COLO829 (cell line): Measurements from ENCODE around the gene GABPA.
"Not testable (repeated sequence)": the region's sequence is repeated elsewhere in the genome, so short reads cannot be mapped to it uniquely, and the experiment has no call there.

Source experiments
- DNase-seq: peaks from one replicate; pipeline ENCODE4 v3.0.0; 2012; ENCODE audit warnings: low spot score

GABPA gene

GRCh38 chr21:25742900-25743299 is 8.1 kb downstream of the GABPA start:
- no peak for DNase-seq

DNA sequence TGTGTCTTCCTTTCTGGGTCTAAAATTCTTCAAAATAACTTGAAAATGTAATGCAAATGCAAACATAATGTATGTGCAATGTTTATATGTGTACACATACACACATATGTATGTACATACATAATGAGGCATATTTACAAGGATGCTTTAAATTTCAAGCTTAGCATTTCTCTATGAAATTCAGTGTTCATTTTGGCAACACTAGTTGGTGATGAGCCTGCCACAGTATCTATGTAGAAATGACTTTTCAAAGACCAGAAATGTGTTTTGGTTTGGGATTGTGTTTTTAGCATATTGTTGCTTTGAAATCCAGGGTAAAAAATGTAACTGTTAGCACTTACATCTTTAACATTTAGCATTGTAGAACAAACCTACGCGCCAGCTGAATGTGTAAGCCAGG is 10.1 kb downstream of the GABPA start:
- no peak for DNase-seq

DNA sequence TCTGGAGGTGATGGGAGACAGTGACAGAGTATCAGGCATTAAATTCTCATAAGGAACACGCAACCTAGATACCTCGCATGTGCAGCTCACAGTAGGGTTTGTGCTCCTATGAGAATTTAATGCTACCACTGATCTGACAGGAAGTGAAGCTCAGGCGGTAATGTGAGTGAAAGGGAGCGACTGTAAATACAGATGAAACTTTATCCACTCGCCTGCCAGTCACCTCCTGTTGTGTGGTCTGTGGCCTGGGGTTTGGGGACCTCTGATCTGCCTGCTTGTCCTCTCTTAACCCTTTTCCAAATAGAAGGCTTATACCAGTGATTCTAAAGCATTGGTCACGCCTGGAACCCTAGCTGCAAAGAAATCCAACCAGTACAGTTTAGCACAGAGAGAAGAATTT is 15.3 kb downstream of the GABPA start:
- no peak for DNase-seq

DNA sequence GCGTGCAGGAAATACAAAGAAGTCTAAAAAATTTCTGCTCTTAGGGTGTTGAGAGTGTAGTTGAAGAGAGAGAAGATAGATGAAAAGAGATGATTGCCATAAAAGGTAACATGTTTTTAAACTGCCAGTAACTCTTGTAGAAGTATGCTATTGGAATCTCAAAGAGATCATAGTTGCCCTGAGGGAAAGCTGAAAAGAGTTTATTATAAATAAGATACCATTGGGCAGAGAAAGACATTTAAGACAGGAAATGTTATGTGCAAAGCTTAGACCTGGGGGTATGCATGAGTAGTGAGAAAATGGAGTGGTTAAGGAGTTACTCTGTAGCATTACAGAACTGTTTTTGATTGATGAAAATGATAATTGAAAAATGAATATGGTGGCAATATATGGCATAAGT is 17.6 kb downstream of the GABPA start:
- no peak for DNase-seq

- no peak for DNase-seq
Observed at GRCh38 chr21:25756190-25756932, 21.6 kb downstream of the GABPA start.

- no peak for DNase-seq
Observed at GRCh38 chr21:25757531-25757930, 22.8 kb downstream of the GABPA start.

GRCh38 chr21:25759573-25759972 is 24.8 kb downstream of the GABPA start:
- no peak for DNase-seq

- DNase-seq, result no peak
Observed at GRCh38 chr21:25760061-25760460, 25.3 kb downstream of the GABPA start.

DNA sequence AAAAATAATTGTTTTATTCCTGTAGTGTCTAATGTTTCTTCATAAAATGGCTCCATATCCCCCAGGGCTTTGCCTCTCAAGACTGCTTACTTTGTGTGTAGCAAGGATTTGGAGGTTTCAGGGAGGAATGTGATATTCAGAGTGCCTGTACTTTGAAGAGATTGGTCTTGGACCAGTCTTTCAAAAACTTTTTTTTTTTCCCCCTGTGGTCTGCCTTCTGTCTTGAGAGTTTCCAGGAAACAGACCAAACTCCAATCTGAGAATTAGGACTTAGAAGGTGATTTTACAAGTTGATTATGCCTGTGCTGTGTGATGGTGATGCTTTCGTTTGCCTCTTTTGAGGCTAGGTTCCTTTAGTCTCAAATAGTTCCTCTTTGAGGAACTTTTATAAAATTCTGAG is 25.9 kb downstream of the GABPA start:
- DNase-seq, result no peak

GRCh38 chr21:25764065-25764464 is 29.3 kb downstream of the GABPA start:
- no peak for DNase-seq

- no peak for DNase-seq
Observed at GRCh38 chr21:25767921-25768320, 33.1 kb downstream of the GABPA start.

DNA sequence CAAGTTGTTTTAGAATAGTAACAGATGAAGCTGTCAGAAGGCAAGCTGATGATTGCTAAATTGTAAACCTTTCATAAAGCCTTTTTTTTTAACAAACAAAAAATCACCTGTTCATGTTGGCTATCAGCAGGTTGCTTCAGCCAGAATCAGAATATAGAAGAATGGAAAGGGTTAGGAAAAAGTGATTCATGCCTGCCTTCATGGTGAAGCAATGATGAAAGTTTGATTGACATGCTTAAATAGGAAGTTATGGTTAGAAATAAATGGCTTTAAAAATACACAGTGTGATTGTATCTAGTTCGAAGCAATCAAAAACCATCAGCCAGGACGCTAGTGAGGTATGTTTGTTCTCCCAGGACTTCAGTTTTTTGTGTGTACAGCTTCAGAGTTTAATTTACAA is 37.9 kb downstream of the GABPA start:
- no peak for DNase-seq

DNA sequence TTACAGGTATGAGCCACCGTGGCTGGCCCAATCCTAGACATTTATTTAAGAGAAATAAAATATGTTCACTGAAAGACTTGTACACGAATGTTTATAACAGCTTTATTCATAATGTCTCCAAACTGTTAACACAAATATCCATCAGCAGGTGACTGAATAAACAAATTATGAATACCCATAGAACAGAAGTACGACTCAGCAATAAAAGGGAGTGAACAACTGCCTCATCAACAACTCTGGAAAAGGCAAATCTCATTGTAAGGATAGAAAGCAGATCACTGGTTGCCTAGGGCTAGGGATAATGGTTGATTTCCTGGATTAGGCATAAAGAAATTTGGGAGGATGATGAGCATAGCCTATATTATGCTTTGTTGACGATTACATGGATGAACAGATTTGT is 41.7 kb downstream of the GABPA start:
- no peak for DNase-seq

DNA sequence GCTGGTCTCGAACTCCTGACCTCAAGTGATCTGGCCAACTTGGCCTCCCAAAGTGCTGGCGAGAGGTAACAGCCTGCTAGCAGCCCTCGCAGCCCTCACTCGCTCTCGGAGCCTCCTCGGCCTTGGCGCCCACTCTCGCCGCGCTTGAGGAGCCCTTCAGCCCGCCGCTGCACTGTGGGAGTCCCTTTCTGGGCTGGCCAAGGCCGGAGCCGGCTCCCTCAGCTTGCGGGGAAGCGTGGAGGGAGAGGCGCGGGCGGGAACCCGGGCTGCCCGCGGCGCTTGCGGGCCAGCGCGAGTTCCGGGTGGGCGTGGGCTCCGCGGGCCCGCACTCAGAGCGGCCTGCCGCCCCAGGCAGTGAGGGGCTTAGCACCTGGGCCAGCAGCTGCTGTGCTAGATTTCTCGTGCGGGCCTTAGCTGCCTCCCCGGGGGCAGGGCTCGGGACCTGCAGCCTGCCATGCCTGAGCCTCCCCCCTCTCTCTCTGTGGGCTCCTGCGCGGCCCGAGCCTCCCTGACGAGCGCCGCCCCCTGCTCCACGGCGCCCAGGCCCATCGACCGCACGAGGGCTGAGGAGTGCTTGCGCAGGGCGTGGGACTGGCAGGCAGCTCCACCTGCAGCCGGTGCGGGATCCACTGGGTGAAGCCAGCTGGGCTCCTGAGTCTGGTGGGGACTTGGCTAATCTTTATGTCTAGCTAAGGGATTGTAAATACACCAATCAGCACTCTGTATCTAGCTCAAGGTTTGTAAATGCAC is 43.5 kb downstream of the GABPA start:
- DNase-seq, result not testable (repeated sequence)

GRCh38 chr21:25788677-25789076 is 53.9 kb downstream of the GABPA start:
- no peak for DNase-seq

DNA sequence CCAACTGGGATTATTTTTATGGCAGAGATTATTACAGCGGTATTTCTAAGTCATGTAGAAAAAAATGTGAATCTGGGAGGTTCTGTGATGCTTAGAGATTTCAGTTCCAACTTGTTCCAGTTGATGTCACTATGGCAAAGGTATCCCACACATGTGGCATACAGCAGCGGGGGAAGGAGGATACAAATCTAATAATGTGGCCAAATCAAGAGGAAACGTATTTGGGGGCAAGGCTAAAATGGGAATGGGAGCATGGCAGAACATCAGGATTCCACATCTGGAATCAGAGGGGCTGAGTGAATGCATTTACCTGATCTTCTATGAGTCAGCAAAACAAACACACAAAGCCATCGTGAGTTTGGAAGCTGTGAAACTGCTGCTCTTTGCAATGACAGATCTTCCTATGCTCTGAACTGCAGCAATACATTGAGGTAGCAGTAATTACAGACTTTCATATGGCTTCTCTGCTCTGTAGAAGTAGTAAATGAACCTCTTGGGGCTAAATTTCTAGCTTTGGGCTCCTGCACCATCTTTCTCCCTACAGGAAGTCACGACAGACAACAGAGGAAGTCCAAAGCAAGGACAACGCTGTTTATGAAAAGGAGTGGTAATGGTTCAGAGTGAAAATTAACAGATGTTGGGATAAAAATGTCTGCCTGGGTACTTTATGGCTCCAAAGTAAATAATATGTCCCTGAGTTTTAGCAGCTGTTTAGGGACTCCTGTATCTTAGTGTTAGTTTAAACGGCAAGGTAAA is 55.5 kb downstream of the GABPA start:
- peak; percentile 58 for DNase-seq

- DNase-seq, result no peak
Observed at GRCh38 chr21:25790878-25791204, 56.1 kb downstream of the GABPA start.

- DNase-seq, result no peak
Observed at GRCh38 chr21:25791319-25791718, 56.5 kb downstream of the GABPA start.

DNA sequence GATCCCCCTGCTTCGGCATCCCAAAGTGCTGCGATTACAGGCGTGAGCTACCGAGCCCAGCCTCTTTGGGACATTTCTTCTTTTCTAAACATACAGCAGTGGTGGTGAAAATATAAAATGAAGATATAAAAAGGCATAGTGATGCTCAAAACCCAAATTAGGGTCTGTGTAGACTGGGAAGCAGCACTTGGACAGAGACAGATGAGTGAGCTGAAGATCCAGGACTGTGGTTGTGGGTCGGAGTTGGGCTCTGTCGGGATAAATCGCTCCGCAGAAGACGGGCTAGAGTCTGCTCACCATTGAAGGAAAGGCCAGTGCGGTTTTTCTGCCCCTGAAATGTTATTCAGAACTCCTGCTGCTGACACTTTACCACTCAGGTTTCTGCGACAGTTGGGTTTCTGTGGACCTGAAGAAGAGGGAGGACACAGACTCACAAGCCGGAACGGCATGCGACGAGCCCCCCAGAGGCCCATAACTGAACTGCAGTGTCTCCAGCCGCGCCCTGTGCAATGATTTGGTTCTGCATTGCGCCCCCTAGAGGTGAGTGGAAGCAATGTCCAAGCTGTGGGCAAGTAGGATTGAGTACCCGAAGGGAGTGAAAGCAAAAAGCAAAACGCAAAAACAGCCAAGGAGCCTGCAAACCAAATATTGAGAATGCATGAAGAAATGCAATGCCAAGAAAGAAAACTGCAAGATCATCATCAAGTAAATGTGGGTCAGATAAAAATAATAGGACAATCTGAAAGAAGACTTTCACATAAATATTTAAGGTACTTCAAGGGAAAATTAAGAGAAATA is 66.6 kb downstream of the GABPA start:
- DNase-seq, result peak; percentile 85

GRCh38 chr21:25806060-25806459 is 71.3 kb downstream of the GABPA start:
- no peak for DNase-seq

DNA sequence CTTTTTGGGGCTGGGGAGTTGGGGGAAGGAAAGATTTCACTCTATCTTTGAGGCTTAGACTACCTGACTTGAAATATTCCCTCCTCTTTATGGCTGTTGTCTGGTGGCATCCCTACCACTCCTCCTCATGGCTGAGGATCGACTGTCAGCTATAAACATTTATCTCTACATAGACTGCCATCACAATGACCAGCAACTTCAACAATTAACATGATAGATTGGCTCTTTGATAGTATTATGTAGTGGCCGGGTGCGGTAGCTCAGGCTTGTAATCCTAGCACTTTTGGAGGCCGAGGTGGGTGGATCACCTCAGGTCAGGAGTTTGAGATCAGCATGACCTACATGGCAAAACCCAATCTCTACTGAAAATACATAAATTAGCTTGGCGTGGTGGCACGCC is 72.4 kb downstream of the GABPA start:
- DNase-seq, result no peak

DNA sequence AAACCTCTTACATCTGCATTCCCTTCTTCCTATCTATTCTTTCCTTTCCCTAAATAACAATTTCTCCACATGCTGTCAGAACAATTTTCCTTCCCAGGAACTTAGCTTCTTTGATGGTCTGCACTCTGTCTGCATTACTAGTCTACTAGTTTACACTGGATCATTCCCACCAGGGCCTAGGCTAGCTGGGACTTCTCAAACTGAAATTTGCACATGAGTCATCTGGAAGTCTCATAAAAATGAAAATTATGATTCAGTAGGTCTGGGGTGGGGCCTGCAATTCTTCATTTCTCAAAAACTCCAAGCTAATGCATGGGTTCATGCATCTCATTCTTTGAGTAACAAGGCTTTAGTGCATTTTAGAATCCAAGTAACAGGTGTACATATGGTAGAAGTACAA is 74.2 kb downstream of the GABPA start:
- no peak for DNase-seq
